Ecto neural progenitor cell (in vitro differentiated cells): ENCODE measurements around the gene MYH9.

Experiments
- DNase-seq: peaks from one replicate; pipeline ENCODE4 v3.0.0-alpha.2; 2018; ENCODE audit warnings: low spot score

MYH9 gene

DNA sequence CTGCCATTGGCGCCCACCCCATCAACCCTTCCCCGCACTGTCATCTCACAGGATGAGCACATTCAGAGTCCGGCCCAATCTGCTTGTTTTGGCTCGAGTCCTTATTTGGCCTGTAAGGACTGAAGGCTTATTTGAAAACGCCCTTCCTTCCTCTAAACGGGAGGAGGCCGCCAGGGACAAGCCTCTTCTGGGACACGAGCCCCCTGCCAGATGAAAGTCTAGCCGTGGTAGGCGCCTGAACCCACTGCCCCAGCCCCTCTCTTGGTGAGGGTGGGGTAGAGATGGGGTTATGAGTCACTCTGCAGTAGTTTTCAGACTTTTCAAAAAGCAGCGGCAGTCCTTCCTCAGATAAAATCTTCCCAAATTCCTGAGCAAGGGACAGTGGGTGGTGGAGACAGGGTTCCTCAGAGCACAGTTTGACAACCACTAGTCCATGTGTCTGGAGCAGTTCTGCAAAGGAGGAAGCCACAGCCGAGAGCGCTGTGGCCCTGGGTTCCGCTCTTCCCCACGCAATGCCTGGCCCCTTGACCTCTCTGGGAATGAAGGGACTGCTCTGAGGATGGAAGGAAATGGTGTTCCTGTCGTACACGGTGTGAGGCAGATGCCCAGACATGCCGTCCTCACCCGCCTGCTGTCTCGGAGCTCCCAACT is 57.0 kb downstream of the MYH9 start:
- no peak for DNase-seq

DNA sequence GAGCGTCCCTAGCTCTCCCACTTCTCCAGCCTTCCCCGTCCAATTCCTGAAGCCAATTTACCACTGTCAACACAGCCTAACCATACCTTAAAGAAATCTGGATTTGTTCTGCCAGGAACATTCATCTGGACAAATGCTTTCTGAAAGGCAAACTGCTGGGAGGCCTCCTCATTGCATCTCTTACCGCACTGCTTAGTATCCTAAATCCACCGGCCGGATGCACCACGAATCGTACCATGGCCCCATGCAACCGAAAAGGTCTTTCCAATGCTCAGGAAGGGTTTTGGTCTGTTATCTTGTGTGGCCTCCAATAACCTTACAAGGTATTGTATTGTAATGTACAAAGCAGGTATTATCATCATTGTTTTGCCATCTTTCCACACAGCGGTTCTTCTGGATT is 57.6 kb downstream of the MYH9 start:
- no peak for DNase-seq

DNA sequence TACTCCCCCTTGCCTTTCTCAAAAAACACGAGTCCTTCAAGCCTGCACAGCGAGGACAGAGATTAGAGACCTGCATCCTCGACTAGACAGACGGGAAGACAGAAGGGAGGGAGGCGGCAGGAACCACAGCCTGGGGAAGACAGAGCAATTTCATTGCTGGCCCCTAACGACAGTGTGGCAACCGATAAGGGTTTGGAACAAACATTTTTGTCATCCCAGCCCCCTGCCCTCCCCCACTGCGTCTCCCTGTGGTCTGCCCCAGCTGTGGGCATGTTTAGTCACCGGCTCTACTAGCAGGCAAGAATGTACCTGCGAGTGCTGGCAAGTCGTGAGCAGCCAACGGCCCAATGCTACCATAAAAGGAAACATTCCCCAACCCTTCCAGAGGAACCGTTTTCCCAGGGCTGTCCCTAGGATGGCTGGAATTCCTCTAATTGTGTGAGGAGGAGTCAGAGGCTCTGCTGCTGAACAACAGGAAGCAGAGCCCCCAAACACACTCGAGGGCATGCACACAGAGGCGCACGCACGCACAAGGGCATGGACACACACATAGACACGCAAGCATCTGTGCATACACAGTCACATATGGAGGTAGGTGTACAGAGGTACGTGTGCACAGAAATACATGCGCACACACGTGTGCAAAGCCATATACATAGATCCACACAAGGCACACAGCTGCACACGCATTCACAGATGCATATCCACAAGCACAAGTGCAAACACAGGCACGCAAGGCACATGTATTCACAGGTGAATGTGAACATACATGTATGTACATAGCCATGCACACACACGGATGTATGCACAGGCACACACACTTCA is 58.3 kb downstream of the MYH9 start:
- peak; percentile 84 for DNase-seq

DNA sequence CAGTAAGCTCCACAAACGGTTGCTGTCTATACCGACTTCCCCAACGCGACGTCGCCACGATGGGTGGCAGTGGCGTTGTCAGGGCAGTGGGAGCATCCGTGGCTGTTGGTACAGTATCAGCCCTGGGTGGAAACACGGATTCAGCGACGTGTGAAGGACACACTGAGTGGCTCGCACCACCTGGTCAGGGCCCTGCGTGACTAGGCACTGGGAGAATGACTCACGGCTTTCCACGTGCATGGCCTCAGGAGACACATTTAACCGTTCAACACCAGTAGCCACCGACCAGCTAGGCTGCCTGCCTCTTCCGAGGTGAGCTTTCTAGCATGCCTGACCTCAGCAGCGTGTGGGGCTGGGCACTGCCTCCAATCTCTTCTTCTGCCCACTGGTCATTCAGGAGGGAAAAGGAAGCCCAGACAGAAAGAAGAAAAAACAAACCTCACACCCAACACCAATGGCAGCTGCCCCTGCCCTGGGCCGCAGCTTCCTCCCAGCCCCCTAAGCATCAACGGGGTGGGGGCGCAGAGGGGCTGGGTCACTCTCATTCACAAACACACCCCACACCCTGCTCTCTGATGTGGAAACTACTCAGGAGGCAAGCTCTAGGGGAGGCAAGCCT is 59.0 kb downstream of the MYH9 start:
- DNase-seq, result no peak

DNA sequence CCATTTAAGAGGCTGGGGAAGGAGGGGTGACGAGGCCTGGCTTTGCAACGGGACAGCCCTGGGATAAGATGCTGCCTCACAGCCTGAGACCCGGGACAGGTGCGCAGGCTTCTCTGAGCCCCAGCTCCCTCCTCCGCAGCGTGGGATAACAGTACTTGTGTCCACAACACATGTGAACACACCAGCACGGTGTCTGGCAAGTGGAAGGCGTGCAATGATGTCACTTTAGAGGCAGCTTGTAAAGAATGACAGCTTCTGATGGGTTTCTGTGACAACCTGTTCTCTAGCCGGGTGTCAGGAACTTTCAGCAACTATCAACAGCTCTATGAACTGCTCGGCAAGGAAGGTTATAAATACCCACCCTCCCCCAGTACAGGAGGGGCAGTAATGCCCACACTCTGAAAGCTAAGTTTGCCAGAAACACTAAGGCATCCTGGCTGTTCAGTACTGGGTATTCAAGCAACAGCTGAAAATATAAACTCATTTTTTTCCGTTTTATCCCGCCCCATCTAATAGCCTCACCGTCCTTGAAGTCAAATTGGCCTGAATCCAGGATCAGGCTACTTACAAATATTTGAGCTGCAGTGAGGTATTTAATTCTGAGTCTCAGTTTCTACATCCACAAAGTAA is 59.7 kb downstream of the MYH9 start:
- DNase-seq, result no peak

DNA sequence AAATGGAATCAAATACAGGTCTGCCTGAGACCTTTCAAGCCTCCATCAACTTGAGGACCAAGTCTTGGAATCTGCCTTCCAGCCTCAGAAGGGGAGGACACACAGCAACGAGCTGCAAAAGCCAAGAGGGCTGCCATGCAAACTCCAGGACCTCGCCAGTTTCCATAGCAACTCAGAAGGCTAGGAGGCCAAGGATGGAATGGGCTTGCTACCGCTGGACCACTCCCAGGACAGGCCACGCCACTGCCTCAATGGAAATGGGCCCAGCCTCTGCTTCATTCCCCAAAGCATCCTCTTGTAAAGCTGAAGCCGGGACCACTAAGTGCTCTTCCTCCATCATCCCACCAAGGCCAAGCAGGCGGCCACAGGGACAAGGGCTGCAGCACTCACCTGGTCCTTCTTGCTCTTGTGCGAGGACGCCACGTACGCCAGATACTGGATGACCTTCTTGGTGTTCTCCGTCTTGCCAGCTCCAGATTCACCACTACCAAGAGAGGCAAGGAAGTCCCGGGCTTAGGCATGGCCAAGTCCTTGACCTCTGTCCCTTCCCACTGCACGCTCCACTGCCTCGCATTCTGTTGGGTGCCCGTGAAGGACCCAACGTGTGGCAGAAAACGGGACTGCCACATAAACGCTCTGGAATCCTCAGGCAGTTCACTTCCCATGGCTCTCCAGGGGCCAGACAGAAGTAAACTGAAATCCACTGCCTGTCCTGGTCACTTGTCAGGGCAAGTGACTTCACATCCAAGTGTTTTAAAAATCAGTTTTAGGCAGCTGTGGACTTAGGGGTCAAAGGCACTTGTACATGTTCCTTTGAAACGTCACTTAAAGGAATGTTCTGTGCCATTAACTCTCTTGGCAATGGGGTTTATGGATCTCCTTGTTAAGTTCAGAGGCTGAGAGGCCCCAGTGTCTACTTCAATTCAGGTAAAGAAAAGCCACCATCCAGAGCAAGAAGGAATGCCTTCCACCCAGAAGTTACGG is 61.3 kb downstream of the MYH9 start:
- DNase-seq, result no peak

DNA sequence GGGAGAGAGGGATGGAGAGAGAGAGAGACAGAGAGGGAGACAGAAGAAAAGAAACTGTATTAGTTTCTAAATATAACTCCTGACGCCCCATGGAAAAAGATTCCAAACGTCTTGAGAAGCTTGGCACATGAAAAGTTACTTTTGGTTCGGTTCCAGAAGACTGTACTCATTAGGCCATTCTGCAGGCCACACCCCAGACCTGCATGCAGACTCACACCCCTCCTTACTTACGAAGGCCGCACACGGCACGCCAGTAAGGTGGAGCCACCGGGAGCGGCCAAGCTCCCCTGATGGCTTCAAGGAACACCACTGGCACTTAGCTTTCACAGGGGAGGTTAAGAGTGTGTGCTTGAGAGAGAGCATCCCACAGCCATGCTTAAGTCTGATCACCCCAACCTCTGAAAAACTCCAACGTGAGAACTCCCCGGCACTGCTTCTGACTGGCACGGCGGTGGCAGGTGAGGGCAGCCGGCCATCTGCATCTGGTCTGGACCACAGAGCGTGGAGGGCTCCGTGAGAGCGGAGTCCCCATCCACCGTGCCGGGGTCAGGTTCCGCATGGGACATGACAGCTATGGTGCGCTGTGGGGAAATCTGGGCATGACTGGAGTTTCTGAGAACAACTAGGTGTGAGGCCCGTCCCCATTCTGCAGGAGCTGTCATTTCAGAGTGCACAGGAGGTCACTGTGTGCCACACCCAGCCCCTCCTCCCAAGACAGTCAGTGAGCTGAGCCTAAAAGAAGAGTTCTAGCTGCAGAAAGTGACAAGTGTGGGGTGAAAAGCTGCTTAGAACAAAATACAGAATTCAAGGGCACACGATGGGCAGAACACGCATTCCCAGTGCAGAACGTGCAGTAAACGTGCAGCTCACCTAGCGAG is 62.4 kb downstream of the MYH9 start:
- no peak for DNase-seq

DNA sequence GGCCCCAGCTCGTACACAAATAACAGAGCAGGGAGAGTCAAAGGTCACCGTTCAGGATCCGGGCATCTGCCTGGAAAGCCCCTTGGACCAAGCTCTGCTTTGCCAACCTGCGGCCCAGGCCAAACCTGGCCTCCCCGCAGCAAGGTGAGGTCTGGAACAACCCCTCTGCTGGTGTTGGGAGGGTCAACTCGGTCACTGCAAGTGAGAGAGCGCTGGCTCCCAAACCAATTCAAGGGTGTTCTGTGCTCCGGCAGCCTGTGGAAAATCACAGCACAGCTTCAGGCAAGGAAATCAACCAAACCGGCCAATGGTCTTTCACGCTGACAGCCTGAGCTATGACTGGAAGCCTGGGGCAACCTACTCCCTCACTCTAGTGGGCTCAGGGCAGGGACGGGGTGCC is 63.4 kb downstream of the MYH9 start:
- no peak for DNase-seq

DNA sequence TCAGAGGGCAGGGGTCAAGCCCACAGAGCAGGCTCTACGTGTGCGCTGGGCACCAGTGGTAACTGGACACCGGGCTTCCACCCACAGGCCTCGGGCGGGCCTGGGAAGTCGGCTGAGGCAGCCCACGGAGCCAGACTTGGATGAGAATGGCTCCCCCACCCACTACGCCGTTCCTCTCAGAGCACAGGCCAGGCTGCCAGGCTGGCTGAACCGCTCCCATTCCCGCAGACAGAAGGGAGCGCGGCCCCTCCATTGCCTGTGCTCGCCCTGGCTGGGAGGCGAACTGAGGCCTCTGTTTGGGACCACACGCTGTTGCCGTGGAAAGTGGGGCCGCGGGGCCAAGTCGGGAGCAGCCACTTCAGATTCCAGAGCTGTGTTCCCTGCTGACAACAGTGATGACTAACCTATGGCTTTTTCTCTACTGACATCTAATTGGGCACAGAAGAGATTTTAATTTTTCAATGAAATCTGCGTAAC is 63.9 kb downstream of the MYH9 start:
- no peak for DNase-seq

DNA sequence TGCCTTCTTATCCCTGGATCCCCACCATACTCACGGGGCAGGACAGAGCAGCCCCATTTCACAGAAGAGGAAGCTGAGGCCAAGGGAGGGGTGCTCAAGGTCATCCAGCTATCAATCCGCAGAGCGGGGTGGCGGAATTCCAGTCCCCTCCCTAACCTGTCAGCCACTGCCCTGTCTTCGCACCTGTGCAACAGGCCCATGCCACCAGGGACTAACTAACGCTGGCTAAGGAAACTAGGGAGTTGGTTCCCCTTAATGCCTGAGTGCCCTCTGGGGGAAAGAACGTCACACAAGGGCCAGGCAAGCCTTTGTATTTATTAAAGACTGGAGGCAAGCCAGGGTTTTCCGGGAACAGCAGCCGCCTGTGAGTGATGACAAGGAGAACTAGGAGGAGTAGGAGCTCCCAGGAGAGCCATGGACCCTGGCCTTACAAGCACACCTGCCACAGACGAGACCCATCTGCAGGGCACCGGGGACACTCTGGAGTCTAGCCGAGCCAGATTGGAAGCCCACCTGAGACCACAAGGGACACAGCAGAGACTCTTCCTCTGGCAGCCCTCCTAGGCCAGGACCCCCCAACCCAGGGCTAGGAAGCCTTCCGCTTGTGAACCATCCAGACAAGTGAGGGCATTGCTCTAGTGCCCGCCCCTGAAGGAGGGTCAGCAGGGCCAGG is 64.4 kb downstream of the MYH9 start:
- no peak for DNase-seq

DNA sequence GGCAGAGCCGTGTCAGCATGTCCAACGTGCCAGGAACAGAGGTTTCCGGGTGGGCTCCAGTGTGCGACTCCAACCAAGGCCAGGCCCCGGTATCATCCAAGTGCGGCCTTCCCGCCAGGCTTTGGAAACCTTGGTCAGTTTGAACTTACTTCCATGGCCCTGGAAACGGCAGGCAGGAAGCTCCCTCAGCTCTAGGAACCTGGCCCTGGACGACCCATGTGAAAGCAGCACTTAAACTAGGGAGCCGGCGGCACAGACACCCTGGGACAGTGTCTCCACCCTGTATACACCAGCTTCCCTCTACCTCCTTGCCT is 65.2 kb downstream of the MYH9 start:
- DNase-seq, result no peak

DNA sequence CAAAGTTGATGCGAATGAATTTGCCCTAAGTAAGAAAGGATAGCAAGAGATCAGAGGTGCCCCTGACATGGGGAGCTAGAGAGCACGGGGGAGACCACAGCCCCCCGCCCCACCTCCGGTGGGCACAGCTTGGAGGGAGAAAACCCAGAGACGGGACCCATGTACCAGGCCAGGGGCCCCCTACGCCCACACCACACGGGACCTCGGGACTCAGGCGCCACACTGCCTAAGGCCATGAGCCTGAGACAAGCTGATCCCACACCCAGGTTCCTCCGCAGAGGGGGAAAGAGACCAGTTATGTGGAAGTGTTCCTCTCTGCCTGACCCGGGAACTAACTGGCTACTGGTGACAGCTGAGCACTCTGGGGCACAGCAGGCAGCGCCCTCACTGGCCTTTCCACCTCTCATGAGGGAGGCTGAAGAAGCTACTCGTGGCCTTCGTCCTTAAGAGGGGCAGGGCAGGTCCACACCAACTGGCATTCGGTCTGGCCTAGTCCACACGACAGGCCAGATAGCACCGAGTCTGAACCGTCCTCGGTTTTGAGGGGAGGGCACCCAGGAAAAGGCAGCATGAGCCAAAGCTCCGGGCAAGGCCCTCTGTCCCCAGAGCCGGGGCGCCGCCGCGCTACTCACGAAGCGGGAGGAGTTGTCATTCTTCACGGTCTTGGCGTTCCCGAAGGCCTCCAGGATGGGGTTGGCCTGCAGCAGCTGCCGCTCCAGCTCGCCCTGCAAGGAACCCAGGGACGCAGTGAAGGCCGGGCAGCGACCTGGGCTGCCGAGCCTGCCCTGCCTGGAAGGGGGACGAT is 65.8 kb downstream of the MYH9 start:
- DNase-seq, result no peak

DNA sequence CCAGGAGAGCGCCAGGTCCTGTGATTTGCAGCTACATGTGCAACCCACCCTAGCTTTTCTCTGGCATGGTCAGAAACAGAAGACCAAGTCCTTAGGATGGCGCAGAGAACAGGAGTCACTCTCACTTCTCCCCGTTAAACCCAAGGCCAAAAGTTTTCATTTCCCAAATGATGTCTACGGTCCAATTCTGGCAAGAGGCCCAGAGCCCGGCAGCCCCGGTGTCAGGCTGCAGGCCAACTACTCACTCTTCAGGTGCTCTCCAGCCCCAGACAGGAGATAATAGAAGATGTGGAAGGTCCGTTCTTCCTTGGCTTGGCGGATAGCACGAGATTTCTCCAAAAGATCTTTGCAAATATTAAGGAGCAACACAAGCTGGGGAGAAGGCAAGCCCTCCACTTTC is 67.2 kb downstream of the MYH9 start:
- no peak for DNase-seq

DNA sequence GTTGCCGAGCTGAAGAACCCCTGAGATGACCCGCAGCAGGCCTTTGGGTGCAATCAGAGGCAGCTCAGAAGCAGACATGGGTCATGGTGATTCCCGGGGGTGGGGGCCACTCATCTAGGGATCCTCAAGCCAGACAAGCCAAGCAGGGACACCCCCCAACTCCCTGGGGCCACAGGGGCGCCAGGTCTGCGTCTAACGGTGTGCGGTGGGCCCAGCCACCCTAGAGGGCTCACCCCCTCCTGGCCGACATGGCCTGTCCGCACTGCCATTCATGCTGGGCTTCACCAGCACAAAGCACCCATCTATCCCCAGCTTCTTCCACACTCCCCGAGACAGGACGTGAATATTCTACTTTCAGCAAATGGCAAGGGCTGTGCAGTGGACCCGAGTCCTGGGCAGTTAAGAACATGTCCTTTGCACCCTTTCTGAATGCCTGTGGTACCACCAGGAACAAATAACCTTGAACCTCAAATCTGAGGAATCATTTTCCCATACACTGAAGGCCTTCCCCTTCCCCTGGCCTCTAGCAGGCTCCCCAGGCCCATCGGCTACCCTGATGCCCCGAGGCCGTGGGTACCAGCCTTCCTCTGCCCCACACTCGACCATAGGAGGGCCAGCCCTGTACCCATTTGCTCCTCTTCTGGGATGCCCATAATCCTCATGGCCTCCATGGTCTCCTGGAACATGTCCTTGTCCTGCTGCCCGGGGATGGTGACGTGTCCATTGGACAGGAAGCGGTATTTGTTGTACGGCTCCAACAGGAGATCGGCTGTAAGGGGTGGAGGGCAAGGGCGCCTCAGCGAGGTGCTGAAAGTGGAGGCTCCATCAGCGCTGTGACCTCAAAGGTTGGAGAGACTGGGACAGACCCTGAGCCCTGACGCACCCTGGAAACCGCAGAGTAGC is 67.9 kb downstream of the MYH9 start:
- no peak for DNase-seq

DNA sequence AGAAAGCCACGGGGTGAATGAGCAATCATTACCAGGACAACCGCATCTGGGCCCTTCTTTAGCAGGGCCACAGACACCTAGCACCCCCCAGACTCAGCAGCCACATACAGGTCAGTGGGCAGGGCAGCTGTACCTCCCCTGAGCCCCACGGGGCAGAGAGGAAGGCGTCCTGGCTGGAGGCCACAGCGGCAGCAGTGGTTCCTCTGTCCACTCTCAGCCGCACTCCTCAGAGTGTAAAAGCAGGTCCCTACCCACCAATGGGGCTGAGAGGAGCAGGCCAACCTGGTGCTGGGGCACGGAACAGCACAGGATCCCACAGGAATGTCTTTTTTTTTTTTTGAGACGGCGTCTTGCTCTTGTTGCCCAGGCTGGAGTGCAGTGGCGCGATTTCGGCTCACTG is 69.3 kb downstream of the MYH9 start:
- no peak for DNase-seq

DNA sequence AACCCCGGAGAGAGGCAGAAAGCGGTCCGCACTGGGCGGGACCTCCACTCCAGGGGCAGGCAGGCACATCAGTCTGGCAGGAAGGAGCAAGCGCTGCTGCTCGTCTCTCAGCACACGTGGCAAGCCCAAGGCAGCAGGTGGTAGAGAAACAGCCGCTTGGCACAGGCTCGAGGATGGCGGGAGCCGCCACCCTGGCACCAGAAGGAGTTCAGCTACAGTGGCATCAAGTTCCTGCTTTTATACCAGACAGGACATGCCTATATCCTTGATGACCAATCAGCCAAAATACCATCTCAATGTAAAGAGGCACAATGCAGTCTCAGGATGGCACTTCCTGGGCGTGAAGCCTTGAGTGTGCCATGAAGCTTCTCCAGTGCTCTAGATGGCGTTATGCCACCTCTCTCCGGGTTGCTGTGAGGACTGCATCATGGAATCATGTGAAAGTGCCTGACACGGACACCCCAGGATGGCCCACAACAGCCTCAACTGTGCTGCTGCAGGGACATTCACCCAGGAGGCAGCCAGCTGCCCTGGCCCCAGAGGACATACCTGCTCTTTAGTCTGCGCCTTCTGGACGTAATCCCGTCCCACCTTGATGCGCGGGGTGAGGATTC is 70.0 kb downstream of the MYH9 start:
- DNase-seq, result no peak

DNA sequence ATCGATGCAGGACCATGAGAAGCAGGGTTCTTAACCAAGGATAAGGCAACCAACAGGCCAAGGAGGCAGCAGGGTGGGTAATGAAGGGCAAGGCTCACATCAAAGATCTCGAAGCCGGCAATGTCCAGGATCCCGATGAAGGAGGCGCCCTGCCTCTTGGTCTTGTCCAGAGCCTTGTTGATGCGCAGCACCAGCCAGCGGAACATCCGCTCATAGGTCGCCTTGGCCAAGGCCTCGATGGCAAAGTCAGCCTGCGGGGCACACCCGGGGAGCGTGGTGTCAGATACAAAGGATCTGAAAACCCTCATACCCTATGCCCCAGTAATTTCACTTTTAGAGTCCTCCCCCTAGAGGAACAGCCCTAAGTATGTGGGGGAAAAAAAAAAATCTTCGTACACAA is 71.3 kb downstream of the MYH9 start:
- DNase-seq, result no peak

DNA sequence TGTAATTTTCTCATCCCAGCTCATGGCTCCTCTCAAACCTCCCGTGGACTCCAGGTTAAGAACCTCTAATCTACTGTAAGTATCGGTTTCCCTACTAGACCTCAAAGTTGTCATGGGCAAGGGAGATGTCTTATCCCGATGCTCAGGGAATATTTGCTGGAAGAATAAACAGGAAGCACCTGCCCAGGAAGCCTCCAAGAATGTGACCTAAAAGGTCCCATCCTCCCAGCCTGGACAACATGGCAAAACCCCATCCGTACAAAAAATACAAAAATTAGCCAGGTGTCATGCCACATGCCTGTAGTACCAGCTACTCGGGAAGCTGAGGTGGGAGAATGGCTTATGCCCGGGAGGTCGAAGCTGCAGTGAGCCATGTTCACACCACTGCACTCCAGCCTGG is 72.4 kb downstream of the MYH9 start:
- no peak for DNase-seq
